Measurements from ENCODE around the gene MGST2. TPM values are rescaled to one million over a fixed set of nuclear protein-coding genes. Genes with fewer than 3 reads are reported as not detected.

MGST2 gene
- total RNA-seq, 1 donor from 2014 or later: 35.8 TPM

DNA sequence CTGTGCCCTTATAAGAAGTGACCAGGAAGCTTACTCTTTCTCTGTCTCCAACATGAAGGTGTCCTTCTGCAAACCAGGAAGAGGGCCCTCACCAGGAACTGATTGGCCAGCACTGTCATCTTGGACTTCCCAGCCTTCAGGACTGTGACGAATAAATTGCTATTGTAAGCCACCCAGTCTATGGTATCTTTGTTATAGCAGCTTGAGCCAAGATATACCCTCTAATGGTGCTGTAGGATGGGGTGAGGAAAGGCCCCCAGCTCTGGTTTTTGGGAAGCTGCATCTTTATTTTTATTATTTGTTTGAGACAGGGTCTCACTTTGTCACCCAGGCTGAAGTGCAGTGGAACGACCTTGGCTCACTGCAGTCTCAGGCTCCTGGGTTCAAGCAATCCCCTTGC lies 1.2 kb upstream of the MGST2 start:
- H3K4me3 ChIP-seq (ENCODE audit: low read depth, low read length): no peak overlapping the region
- H3K36me3 ChIP-seq (ENCODE audit: control insufficient read depth, insufficient read depth, low read length): no peaks in the 10 kb centered on the region
- TF ChIP-seq, protein P1, sequence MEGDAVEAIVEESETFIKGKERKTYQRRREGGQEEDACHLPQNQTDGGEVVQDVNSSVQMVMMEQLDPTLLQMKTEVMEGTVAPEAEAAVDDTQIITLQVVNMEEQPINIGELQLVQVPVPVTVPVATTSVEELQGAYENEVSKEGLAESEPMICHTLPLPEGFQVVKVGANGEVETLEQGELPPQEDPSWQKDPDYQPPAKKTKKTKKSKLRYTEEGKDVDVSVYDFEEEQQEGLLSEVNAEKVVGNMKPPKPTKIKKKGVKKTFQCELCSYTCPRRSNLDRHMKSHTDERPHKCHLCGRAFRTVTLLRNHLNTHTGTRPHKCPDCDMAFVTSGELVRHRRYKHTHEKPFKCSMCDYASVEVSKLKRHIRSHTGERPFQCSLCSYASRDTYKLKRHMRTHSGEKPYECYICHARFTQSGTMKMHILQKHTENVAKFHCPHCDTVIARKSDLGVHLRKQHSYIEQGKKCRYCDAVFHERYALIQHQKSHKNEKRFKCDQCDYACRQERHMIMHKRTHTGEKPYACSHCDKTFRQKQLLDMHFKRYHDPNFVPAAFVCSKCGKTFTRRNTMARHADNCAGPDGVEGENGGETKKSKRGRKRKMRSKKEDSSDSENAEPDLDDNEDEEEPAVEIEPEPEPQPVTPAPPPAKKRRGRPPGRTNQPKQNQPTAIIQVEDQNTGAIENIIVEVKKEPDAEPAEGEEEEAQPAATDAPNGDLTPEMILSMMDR (IDR thresholded peaks at IDR 0.05; ENCODE audit: insufficient read depth, low read length, poor library complexity, severe bottlenecking): no peak
- no peak for DNase-seq (ENCODE audit: low read depth)
- no peaks in the 10 kb centered on the region for H3K27me3 ChIP-seq (ENCODE audit: control insufficient read depth, insufficient read depth, low read length)

DNA sequence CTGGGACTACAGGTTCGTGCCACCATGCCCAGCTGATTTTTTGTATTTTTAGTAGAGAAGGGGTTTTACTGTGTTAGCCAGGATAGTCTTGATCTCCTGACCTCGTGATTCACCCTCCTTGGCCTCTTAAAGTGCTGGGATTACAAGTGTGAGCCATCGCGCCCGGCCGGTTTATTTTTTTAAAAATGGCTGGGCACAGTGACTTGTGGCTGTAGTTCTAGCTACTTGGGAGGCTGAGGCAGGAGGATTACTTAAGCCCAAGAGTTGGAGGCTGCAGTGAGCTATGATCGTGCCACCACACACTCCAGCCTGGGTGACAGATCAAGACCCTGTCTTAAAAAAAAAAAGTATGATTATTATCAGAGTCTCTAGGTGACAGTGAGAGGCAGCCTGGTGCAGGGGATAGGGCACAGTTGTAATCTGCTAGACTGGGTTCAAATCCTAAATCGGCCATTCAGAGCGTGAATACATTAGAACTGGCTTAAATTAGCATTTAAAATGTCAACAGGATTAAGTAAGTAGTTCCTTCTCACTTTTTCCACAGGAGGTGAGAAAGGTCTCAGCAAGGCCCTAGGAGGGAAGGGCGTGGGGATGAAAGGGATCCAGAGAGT lies 435 bp upstream of the MGST2 start:
- TF ChIP-seq, protein P1 (IDR thresholded peaks at IDR 0.05; ENCODE audit: insufficient read depth, low read length, poor library complexity, severe bottlenecking): no peak
- no peaks in the 10 kb centered on the region for H3K27me3 ChIP-seq (ENCODE audit: control insufficient read depth, insufficient read depth, low read length)
- peak overlapping the region; percentile 59 for H3K4me3 ChIP-seq (ENCODE audit: low read depth, low read length)
- DNase-seq (ENCODE audit: low read depth): no peak
- no peaks in the 10 kb centered on the region for H3K36me3 ChIP-seq (ENCODE audit: control insufficient read depth, insufficient read depth, low read length)

DNA sequence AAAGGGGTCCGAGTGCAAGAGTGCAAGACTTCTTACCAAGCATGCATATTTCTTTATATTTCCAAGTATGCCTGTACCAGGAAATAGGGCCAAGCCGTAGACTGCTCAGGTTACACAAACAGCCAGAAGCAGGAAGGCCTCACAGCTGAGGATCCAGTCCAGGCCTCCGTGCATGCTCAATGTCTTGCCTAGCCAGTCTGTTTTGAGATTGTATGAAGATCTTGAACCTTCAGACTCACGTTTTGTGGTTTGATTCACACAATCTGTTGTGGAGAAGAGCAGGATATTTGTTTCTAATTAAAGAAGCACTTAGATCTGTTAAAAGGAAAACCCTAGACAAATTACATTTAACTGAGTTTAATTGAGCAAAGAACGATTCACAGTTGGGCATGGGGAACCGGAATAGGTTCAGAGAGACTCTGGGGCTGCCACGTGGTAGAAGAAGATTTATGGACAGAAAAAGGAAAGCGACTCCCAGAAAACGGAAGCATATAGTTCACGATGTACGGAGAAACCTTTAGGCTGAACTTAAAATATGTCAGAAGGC lies 1.2 kb downstream of the MGST2 start:
- no peaks in the 10 kb centered on the region for H3K36me3 ChIP-seq (ENCODE audit: control insufficient read depth, insufficient read depth, low read length)
- H3K27me3 ChIP-seq (ENCODE audit: control insufficient read depth, insufficient read depth, low read length): no peaks in the 10 kb centered on the region
- H3K4me3 ChIP-seq (ENCODE audit: low read depth, low read length): peak overlapping the region; percentile 22
- TF ChIP-seq, protein P1 (IDR thresholded peaks at IDR 0.05; ENCODE audit: insufficient read depth, low read length, poor library complexity, severe bottlenecking): no peak
- DNase-seq (ENCODE audit: low read depth): peak; percentile 48

DNA sequence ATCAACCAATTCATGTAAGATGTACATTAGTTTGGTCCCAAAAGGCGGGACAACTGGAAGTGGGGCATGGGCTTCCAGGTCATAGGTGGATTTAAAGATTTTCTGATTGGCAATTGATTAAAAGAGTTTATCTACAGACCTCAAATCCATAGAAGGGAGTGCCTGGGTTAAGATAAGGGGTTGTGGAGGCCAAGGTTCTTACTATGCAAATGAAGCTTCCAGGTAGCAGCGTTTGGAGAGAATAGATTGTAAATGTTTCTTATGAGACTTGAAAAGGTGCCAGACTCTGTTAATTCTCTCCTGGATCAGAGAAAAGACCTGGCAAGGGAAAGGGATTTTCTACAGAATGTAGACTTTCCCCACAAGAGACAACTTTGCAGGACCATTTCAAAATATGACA lies 2.4 kb downstream of the MGST2 start:
- Histone ChIP-seq H3K27me3 (ENCODE audit: control insufficient read depth, insufficient read depth, low read length) (no peaks in the 10 kb centered on the region), H3K4me3 (ENCODE audit: low read depth, low read length) (no peak overlapping the region), H3K36me3 (ENCODE audit: control insufficient read depth, insufficient read depth, low read length) (no peaks in the 10 kb centered on the region)
- DNase-seq (ENCODE audit: low read depth): no peak
- TF ChIP-seq, protein P1 (IDR thresholded peaks at IDR 0.05; ENCODE audit: insufficient read depth, low read length, poor library complexity, severe bottlenecking): no peak

GRCh38 chr4:139668658-139669201 lies 3.1 kb downstream of the MGST2 start:
- no peaks in the 10 kb centered on the region for H3K27me3 ChIP-seq (ENCODE audit: control insufficient read depth, insufficient read depth, low read length)
- DNase-seq (ENCODE audit: low read depth): no peak

More at GRCh38 chr4:139668658-139669201, 3.1 kb downstream of the MGST2 start:
- no peak overlapping the region for H3K4me3 ChIP-seq (ENCODE audit: low read depth, low read length)
- H3K36me3 ChIP-seq (ENCODE audit: control insufficient read depth, insufficient read depth, low read length): no peaks in the 10 kb centered on the region
- TF ChIP-seq, protein P1 (IDR thresholded peaks at IDR 0.05; ENCODE audit: insufficient read depth, low read length, poor library complexity, severe bottlenecking): no peak
